Astrocyte of the hippocampus (primary cell): ENCODE data around the gene C19orf18.
"Not testable (repeated sequence)": the region's sequence is repeated elsewhere in the genome, so short reads cannot be mapped to it uniquely, and the experiment has no call there.

Experiments
- DNase-seq: peaks from one replicate; pipeline ENCODE4 v3.0.0; 2011; ENCODE audit warnings: low read depth, low spot score

Gene C19orf18

GRCh38 chr19:57974434-57974833, at the start of gene C19orf18:
C19orf18 (minus strand) TSS chr19:57974534; CDS start chr19:57974432, 102 bp downstream.
- DNase-seq: no peak

- no peak for DNase-seq
Observed at GRCh38 chr19:58022283-58022660, 47.9 kb upstream of the C19orf18 start.

- peak; percentile 32 for DNase-seq
Observed at GRCh38 chr19:58021541-58022282, 47.4 kb upstream of the C19orf18 start.

DNA sequence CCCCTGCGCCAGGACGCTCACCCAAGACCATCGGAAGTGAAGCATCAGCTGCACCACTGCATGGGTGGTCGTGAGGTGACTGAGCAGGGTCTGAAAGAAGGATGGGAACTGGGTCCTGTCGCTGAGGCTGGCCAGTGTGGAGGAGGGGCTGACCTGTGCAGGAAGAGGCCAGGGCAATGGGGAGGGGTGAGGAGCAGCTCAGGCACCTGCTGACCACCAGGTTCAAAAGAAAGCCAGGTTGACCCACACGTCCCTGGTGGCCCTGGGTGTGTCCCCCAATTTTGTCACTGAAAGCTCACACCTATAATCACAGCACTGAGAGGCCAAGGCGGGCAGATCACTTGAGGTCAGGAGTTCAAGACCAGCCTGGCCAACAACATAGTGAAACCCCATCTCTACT, 45.8 kb upstream of the C19orf18 start:
- DNase-seq: no peak

GRCh38 chr19:58014141-58014540, 39.8 kb upstream of the C19orf18 start:
- DNase-seq: no peak

DNA sequence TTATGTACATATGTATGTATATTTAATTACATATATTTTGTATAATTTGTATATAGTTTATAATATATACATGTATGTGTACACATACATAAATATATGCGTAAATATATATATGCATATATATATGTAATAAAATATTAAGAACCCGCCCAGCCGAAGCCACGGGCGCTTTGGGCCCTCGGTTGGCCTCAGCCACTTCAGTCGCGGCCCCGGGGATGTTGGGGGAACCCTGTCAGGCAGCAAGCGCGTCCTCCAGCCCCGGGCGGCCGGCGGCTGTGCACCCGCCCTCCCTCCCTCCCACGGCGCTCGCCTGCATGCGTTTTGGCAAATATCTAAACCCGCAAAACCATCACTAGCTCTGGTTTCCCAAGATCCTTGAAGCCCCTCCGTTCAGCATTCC, 36.2 kb upstream of the C19orf18 start:
- DNase-seq: no peak

GRCh38 chr19:58009666-58010301, 35.5 kb upstream of the C19orf18 start:
- peak; percentile 94 for DNase-seq

- DNase-seq: no peak
Observed at GRCh38 chr19:58009301-58009665, 34.9 kb upstream of the C19orf18 start.

GRCh38 chr19:58008877-58009276, 34.5 kb upstream of the C19orf18 start:
- DNase-seq: not testable (repeated sequence)

DNA sequence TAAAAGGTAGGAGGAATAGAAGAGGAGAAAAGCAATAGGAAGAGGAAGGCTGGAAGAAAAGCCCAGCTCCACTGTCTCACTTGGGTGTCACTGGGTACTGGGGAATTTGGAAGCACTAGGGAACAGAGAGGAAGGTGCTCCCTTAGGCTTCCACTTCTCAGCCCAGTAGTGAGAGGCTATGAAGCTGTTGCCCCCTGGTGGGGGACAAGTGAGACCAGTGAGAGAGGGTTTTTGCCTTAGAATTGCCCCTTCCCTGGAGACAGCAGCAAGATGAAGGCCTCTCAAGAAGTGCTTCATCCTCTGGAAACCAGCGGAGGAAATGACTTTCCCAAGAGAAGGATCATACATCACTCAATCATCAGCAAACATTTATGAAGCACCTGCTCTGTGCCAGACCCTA, 33.0 kb upstream of the C19orf18 start:
- no peak for DNase-seq

GRCh38 chr19:58003174-58003828, 29.0 kb upstream of the C19orf18 start:
- no peak for DNase-seq

DNA sequence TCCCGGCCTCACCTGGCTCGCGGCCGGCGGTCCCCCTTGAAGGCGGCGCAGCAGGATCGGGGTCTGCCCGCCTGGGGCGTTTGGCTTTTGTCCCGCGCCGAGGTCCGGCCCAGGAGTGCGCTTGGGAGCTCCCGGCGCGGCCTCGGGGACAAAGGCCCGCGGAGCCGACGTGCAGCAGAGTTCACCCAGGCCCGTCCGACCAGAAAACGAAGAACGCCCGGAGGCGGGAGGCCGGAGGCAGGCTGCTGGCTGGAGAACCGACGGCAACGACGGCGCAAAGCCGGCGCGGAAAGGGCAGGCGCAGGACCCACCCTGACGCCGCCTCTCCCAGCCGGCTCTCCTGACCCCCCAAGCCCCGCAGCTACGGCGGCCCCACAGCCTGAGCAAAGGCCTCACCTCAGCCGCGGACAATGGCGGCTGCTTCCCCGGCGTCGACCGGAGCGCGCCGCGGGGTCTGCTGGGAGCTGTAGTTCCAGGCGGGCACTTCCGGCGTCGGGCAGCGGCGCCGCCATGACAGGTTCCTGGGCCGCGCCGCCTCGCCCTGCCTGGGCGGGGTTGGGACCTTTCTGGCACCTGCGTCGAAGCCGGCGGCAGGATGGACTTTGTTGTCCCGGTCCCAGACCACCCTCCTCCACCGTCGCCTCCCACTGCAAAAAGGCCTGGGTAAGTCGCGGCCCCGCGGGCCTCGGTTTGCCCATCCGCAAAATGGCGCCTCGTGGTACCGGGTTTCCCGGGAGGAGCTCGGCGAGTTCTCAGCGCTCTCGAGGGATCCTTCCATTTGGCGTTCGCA, 28.2 kb upstream of the C19orf18 start, which contains the start of gene ZNF606:
TSS of gene ZNF606 (minus strand) at position 437 of the 790 bp plus-strand sequence. CDS start 1,501 bp downstream, outside the sequence.
- DNase-seq: peak; percentile 97

- no peak for DNase-seq
Observed at GRCh38 chr19:58001895-58002369, 27.6 kb upstream of the C19orf18 start.

GRCh38 chr19:58000677-58001076, 26.3 kb upstream of the C19orf18 start:
- no peak for DNase-seq

GRCh38 chr19:57992841-57993240, 18.5 kb upstream of the C19orf18 start:
- DNase-seq: no peak

- peak; percentile 5 for DNase-seq
Observed at GRCh38 chr19:57978586-57979289, 4.4 kb upstream of the C19orf18 start.

DNA sequence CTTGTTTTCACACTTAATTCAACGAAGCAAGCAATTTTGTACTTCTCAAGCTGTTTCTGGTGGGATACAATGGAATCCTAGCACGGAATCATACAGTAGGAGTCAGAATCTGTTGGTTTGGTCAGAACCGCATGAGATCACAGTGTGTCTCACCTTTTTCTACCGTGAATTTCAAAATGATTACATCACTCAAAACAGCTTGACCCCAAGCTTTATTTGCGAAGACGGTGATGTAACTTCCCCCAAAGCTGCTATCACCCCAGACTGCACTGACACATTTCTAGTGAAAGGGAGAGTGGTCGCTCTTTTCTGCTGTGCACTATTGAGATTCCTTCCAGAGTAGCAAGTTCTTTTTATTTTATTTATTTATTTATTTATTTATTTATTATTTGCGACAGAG, 9.6 kb downstream of the C19orf18 start:
- DNase-seq: no peak

DNA sequence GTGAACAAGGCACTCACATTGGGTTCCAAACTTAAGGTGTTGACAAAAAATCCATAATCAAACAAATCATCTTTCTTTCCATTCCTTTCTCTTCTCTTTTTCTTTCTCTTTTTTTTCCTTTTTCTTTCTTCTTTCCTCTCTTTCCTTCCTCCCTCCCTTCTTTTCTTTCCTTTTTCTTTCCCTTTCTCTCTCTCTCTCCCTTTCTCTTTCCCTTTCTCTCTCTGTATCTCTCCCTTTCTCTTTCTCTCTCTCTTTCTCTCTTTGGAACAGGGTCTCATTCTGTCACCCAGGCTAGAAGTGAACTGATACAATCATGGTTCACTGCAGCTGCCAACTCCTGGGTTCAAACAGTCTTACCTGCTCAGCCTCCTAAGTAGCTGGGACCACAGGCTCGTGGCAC, 12.5 kb downstream of the C19orf18 start:
- DNase-seq: no peak

- DNase-seq: no peak
Observed at GRCh38 chr19:57954996-57955395, 19.3 kb downstream of the C19orf18 start.

GRCh38 chr19:57949702-57950101, 24.6 kb downstream of the C19orf18 start:
- DNase-seq: no peak

- DNase-seq: no peak
Observed at GRCh38 chr19:57949296-57949695, 25.0 kb downstream of the C19orf18 start.
